ENCODE measurements around the gene LSM7.

GRCh38 chr19:2376784-2377519 lies 48.6 kb upstream of the LSM7 start:
- no peak for TF ChIP-seq CTCF (IDR thresholded peaks at IDR 0.05)
- no peak for TF ChIP-seq POLR2AphosphoS5 (IDR thresholded peaks at IDR 0.05)
- TF ChIP-seq POLR2A (IDR thresholded peaks at IDR 0.05) = no peak
